ENCODE data around the gene TEKT3.

Gene TEKT3

GRCh38 chr17:15262291-15263205 lies 78.8 kb downstream of the TEKT3 start:
- DNase-seq (ENCODE audit: low spot score), result peak; percentile 32

DNA sequence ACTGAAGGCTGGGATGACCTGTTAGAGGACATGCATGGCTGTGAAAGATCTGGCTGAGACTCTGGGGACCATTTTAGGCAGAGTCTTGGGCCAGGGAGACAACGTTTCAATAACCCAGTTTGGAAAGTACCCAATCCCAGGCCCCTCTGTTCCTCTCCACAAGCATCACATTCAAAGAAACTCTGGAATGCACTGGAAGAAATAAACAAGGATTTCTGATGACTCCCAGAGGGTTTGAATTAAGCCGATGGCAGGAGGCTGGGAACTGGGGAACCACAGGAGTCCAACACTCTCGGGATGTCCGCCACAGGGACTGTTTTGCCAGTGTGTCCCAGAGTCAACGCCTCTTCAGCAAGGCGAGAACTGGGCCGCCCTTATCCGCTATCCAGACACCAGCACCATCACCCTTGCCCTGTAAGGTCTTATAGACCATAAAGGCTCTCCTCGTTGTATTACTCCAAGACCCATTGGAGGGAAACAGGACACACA lies 79.6 kb downstream of the TEKT3 start:
- DNase-seq (ENCODE audit: low spot score), result peak; percentile 31
- TF ChIP-seq CTCF (IDR thresholded peaks at IDR 0.05; ENCODE audit: extremely low read depth, missing control alignments), result no peak

More at GRCh38 chr17:15262291-15263205, 78.8 kb downstream of the TEKT3 start:
- no peak for TF ChIP-seq CTCF (IDR thresholded peaks at IDR 0.05; ENCODE audit: extremely low read depth, missing control alignments)

DNA sequence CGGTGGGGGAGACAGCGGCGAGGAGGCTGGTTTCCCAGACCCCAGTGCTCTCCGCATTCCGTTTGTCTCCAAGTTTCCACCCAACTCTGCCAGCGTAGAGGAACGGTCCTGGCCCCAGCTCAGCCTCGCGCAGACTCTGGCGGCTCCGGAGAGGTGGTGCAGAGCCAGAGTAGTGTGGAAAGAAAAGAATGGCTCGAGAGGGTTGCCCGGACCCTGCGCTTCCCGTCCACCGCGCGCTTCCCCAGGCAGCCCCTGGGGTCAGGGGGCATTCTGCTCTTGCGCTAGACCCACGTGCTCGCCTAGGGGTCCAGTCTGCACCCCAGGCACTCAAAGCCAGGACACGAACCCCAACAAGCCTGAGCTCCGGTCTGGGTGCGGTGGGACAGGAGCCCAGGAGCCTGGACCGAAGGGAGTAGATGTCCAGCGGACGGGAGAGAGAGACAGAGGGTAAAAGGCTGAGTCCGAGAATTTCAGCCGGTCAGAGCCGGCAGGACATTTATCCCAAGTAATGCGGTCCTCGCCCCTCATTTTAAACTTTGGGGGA lies 80.1 kb downstream of the TEKT3 start:
- DNase-seq (ENCODE audit: low spot score), result peak; percentile 29
- no peak for TF ChIP-seq CTCF (IDR thresholded peaks at IDR 0.05; ENCODE audit: extremely low read depth, missing control alignments)

DNA sequence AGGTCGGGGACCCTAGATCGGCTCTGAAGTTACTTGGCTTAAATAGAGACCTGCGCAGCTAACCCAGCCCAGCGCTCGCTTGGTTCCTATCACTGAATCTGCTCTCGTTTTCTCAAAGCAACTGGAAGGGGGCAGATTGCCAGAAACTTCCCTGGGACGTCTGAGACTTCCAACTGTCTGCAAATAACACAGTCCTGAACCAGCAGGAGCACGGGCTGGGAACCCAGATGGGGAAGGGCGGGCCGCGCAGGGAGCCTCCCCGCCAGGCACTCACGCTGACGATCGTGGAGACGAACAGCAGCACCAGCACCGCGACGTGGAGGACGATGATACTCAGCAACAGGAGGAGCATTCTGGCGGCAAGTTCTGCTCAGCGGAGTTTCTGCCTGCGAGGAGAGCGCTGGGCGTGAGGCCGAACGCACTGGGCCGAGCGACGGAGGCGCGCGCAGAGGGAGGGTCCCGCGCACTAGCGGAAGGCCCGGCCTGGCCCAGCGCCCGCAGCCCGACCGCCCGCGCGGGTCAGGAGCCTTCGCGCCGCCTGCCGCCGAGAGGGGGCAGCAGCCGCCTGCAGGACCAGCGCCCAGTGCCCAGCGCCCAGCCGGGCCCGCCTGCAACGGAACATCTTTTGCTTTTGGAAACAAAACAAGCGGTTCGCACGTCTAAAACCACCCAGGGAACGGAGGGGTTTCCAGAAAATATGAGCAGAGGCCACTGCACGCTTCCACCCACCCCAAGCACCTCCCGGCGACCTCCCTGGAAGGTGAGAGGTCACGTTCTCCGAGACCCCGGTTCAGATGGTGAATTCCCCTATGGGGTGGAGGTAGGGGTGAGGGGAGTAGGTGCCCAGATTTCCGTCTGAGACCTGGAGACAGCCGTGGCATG lies 80.8 kb downstream of the TEKT3 start:
- peak; percentile 80 for DNase-seq (ENCODE audit: low spot score)
- TF ChIP-seq CTCF (IDR thresholded peaks at IDR 0.05; ENCODE audit: extremely low read depth, missing control alignments), result peak; percentile 70

GRCh38 chr17:15257796-15258512 lies 83.4 kb downstream of the TEKT3 start:
- TF ChIP-seq CTCF (IDR thresholded peaks at IDR 0.05; ENCODE audit: extremely low read depth, missing control alignments), result no peak

DNA sequence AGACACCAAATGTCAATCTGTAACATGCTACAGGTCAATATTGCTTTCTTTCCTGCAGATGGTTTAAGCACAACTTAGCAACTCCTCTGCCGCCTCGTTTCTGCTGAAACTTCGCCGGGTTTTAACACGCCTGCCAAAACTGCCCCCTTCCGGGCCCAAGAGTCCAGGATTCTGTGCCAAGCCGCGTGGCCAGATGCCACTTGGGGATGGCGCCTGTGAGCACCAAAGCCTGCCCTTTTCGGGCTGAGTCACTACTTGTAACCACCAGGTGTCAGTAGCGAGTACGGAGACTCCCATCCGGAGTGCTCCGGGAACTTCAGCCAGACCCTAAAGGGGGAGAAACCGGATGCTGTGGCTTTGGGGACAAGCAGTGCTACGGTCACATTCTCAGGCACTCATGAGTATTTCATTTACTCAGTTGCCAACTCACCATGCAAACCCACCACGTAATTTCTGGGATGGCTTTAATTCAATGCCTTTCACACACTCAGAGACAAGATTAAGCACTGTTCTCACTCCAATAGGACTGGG lies 84.1 kb downstream of the TEKT3 start:
- peak; percentile 64 for TF ChIP-seq CTCF (IDR thresholded peaks at IDR 0.05; ENCODE audit: extremely low read depth, missing control alignments)
- peak; percentile 84 for DNase-seq (ENCODE audit: low spot score)

More at GRCh38 chr17:15257796-15258512, 83.4 kb downstream of the TEKT3 start:
- DNase-seq (ENCODE audit: low spot score), result no peak

All from GM20000 (cell line).